Pulmonary artery endothelial cell (primary cell): ENCODE data around the gene CCDC183. TPM values are rescaled to one million over a fixed set of nuclear protein-coding genes. Genes with fewer than 3 reads are reported as not detected.
"Not testable (repeated sequence)": the region's sequence is repeated elsewhere in the genome, so short reads cannot be mapped to it uniquely, and the experiment has no call there.

Experiments
- DNase-seq: peaks from one replicate; pipeline ENCODE4 v3.0.0-alpha.2; 2011; ENCODE audit warnings: low read depth, low spot score
- total RNA-seq: library from RNA; depleted of rRNA; stranded (reverse); fragments of >200 nt; gene quantifications from 2 replicates; pipeline ENCODE4 v1.2.3, GENCODE V29; 2014

The CCDC183 gene
- total RNA-seq, 1 donor from 2014 or later: 0.26 TPM

DNA sequence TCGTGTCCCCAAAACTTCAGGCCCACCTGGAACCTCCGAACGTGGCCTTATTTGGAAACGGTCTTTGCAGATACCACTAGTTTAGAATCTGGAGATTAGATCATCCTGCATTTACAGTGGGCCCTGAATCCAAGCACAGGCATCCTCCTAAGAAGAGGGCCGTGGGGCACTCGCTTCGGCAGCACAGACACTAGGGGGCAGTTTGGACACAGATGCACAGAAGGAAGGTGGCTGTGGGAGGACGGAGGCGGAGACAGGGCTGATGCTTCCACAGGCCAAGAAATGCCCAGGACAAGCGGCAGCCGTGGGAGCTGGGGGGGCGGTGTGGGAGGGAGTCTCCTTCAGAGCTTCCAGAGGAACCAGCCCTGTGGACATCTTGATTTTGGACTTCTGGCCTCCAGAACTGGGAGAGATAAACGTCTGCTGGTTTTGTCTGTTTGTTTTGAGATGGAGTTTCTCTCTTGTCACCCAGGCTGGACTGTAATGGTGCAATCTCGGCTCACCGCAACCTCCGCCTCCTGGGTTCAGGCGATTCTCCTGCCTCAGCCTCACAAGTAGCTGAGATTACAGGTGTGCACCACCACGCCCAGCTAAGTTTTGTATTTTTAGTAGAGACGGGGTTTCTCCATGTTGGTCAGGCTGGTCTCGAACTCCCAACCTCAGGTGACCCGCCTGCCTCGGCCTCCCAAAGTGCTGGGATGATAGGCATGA is 35.1 kb upstream of the CCDC183 start:
- DNase-seq: peak; percentile 26

DNA sequence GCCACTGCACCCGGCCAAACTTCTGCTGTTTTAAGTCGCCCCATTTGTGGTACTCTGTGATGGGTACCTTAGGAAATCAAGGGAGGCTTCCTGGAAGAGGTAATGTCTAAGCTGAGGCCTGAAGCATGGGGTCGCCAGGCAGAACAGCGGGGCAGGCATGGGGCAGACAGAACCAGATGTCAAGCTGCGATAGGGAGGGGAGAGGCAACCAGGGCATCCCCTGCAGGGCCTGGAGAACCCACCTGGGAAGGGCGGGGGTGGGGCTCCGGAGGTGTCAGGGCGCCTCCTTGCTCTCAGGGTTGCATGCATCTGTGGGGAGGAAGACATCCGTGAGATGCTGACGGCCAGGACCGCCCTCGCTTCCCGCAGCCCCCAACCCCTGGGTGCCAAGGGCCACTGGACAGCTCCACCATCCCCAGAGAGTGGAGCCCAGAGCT is 34.6 kb upstream of the CCDC183 start:
- no peak for DNase-seq

GRCh38 chr9:136762221-136762691 is 33.9 kb upstream of the CCDC183 start:
- DNase-seq: no peak

GRCh38 chr9:136762915-136763648 is 33.1 kb upstream of the CCDC183 start:
- no peak for DNase-seq

- DNase-seq: no peak
Measured at GRCh38 chr9:136763649-136764035, 32.5 kb upstream of the CCDC183 start.

GRCh38 chr9:136764301-136764891 is 31.7 kb upstream of the CCDC183 start, which contains the start of gene LCN15:
Gene LCN15 (minus strand): TSS chr9:136764518. CDS start chr9:136764488, 30 bp downstream.
- DNase-seq: no peak

- no peak for DNase-seq
Measured at GRCh38 chr9:136765041-136765440, 31.1 kb upstream of the CCDC183 start.

DNA sequence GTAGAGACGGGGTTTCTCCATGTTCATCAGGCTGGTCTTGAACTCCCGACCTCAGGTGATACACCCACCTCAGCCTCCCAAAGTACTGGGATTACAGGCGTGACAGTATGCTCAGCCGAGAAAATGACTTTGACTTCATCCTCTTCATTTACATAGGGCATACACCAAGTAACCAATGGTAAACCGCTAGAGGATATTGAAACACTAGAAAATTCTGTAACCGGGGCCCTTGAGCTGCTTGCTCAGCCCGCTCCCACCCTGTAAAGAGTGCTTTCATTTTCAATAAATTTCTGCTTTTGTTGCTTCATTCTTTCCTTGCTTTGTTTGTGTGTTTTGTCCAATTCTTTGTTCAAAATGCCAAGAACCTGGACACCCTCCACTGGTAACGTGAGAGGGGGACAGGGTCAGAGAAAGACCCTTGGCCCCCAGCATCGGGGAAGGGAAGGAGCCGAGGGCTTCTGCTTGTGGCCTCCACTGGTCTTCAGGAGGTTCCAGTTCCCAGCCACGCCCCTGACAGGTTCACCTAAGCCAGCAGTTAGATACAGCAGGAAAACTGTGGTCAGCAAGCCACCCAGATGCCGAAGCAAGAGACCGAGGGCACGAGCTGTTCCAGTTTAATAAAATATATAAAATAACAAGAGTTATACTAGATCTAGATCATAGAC is 30.3 kb upstream of the CCDC183 start:
- DNase-seq: not testable (repeated sequence)

- DNase-seq: not testable (repeated sequence)
Measured at GRCh38 chr9:136766410-136767120, 29.6 kb upstream of the CCDC183 start.

GRCh38 chr9:136769710-136770191 is 26.4 kb upstream of the CCDC183 start:
- DNase-seq: no peak

GRCh38 chr9:136771907-136772415 is 24.2 kb upstream of the CCDC183 start:
- no peak for DNase-seq

DNA sequence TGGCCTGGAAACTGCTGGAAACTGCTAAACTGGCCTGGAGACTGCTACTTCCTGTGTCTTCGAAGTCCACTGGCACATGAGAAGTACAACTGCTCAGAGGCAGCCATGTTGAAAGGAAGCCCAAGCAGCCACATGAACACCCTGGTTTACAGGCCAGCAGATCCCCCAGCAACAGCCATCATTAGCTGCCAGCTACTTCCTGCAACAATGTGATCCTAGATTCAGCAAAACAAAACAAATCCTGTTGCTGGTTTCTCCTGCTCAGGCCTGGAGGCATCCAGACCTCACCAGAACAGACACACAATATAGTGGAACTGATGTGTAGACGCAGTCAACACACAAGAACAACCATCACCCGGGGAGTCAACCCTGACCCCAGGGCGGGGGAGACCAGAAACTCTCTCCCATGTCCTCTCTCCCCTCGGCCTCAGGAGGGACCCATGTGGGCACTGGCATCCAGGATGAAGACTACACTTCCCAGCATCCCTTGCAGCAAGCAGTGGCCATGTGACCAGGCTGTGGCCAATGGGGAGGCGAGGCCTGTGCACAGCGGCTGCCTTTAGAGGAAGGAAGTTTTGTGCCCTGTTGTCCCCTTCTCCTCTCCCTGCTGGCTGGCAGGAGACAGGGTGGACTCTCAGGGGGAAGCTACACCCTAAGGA is 22.6 kb upstream of the CCDC183 start:
- no peak for DNase-seq

GRCh38 chr9:136774416-136775045 is 21.6 kb upstream of the CCDC183 start:
- no peak for DNase-seq

- no peak for DNase-seq
Measured at GRCh38 chr9:136775191-136775590, 20.9 kb upstream of the CCDC183 start.

GRCh38 chr9:136776947-136777346 is 19.2 kb upstream of the CCDC183 start:
- no peak for DNase-seq

DNA sequence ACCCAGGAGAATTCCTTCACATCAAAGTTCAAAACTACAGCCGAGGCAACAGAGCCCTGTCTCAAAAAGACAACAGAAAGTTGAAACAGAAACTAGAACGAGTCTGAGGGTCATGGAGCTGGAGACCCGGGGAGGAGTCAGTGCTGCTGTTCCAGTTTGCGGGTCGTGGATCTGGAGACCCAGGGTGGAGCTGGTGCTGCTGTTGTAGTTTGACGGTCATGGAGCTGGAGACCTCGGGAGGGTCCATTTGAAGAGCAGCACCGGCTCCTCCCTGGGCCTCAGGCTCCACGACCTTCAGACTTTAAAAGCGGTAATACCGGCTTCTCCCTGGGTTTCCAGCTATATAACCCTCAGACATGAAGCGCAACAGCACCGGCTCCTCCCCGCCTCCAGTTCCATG is 18.8 kb upstream of the CCDC183 start:
- DNase-seq: no peak

- no peak for DNase-seq
Measured at GRCh38 chr9:136779808-136780207, 16.3 kb upstream of the CCDC183 start.

- DNase-seq: no peak
Measured at GRCh38 chr9:136782452-136782851, 13.7 kb upstream of the CCDC183 start.

DNA sequence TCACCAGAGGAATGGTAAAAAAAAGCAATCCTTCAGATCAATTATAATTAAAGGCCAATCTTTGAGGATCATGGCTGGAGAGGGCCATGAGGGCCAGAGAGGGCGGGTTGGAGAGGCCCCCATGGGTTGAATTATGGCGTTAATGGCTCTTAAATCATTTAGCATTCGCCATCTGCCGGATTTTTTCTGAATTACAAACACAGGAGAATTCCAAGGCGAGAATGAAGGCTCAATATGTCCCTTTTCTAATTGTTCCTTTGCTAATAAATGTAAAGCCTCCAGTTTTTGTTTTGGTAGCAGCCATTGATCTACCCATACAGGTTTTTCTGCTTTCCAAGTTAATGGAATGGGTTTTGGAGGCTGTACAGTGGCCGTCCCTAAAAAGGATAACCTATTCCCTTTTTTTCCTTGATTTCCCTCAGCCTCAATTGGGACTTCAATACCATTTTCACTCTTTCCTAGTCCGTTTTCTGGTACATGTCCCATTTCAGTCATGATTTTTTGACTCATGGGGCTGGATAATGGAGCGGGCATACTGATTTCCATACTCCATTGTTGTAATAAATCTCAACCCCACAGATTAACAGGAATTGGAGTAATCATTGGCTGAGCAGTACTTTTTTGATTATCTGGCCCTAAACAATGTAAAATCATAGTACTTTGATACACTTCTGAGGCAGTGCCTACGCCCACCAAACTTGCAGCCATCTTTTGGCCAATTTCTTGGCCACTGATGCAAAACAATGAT is 11.7 kb upstream of the CCDC183 start:
- DNase-seq: no peak
